Stimulated activated CD4-positive, alpha-beta T cell treated with anti-CD3 and anti-CD28 coated beads, Interleukin-1b, Interleukin-23, amount 100 ng/mL, for 48 hours (primary cell): ENCODE results near the gene ARL6IP1.
"Not testable (repeated sequence)": the region's sequence is repeated elsewhere in the genome, so short reads cannot be mapped to it uniquely, and the experiment has no call there.

Source experiments
- DNase-seq: peaks from one replicate; pipeline ENCODE4 v3.0.0-alpha.2; 2020

Gene ARL6IP1

DNA sequence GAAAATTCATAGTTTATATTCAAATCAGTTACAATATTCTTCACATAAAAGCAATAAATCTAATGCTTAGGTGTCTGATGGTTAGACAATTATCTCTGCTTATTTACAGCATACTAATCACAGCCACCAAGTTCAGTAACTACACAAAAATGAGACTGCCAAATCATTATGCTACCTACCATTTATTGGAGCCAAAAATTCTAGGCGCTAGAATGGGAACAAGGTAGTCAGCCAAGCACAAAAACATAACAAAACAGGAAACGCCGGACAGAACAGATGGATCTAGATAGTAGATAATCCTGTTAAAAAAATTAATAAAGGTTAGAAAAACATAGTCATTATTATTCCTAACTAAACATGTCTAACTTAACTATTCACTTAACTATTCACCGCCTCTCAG lies 3.6 kb downstream of the ARL6IP1 start:
- DNase-seq, result no peak

DNA sequence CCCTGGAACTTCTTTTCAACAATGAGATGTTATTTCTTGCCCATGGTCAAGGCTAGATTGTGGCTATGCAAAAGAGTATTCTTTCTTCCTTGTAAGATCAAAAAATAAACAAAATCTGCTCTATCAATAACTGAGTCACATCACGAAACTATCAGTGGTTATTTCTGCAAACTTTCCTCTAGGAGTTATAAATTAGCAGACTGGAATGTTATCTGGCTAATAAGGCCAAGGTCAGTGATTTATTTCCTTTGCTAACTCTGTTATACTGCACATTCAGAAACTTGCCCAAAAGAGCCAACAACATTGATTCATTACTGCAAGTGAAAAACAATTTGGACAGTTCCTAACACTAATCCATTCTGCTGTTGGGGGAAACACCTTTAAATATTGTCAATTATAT lies 5.0 kb downstream of the ARL6IP1 start:
- DNase-seq, result no peak

DNA sequence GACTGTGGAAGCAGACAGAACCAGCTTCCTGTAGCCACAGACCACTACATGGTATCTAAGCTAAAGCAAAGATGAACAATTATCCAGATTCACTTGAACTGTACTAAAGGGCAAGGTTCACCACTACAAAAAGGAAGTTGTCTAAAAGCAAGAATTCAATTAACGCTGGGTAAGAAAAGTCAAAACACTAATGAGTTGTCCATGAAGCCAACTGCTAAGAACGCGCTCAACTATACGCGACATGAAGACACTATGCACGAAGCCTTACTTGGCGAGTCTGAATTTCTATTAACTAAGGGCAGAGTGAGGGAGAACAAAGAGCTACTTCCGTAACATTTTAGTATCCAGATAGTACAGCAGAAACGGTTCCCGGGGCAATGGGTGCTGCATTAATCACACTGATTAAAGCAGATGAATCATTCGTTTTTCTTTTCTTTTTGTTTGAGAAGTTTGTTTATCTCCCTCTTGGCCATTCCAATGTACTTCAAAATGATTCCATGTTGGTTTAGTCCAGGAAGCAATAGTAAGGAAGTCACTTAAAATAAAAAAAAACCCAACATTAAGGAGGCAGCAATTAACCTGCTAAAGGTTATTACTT lies 8.4 kb downstream of the ARL6IP1 start:
- no peak for DNase-seq

DNA sequence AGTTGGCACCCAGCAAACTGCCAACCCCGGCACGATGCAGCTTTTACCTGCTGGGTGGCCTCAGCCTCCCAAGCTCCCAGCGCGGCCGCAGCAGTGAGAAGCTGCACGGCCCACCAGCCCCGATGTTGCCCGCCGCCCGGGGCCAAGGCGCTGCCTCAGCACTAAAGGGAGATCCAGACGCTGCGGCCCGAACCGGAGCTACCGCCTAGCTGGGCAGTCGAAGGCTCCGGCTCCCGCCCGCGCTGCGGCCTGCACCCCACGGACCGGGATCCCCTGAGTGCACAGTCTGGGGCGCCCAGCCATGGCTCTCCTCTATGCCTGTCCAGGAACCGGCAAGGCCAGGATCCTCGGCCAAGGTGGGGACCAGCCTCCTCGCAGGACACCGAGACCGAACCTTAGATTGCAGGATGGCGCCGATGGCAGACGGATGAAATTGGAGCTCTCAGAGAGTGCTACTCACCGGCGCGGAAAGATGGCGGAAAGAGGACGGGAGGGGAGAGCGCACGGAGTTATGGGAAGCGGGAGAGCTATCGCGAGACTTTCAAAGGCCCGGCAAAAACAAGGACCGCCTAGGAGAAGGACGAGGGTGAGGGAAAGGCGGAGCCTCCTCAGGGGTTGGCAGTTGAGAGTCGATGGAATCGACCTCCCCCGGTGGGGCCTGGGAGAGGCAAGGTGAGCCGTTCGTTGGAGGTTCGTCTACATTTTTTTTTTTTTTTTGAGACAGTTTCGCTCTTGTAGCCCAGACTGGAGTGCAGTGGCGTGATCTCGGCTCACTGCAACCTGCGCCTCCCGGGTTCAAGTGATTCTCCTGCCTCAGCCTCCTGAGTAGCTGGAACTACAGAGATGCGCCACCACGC lies 11.3 kb downstream of the ARL6IP1 start, which contains the start of gene RPS15A:
Gene RPS15A, minus strand, starts transcription at position 485 of the 857 bp plus-strand sequence. CDS start 1,221 bp downstream, outside the sequence.
- peak; percentile 96 for DNase-seq

GRCh38 chr16:18789515-18789849 lies 11.9 kb downstream of the ARL6IP1 start:
- DNase-seq, result no peak

DNA sequence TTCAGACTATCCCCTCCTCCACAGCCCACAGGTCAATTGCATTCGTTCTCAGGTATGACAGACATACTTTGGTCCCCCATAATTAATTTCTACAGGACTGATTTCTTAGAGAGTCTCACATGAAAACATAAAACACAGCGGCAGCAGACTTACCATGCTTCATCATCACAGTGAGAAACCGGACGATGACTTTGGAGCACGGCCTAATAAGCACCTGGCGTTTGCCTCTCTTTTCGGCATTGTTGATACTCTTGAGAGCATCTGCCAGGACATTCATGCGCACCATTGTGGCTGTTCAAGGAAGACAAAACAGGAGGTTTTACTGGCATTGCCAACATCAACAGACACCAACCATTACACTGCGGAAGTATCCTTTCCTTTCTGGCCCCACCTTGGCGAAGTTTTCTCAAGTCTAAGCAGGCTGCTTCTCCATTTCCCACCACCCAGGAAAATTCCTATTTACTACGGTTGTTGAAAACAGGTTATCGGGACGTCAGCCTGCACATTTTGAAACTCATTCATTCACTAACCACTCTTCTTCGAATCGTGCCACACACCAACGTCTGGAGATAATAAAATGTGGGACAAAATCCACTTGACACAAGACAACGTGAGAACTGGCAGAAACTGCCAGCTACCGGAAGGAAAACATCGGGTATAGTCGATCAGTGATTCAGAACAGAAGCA lies 12.4 kb downstream of the ARL6IP1 start:
- DNase-seq, result no peak

GRCh38 chr16:18784917-18785623 lies 16.3 kb downstream of the ARL6IP1 start:
- DNase-seq, result no peak

DNA sequence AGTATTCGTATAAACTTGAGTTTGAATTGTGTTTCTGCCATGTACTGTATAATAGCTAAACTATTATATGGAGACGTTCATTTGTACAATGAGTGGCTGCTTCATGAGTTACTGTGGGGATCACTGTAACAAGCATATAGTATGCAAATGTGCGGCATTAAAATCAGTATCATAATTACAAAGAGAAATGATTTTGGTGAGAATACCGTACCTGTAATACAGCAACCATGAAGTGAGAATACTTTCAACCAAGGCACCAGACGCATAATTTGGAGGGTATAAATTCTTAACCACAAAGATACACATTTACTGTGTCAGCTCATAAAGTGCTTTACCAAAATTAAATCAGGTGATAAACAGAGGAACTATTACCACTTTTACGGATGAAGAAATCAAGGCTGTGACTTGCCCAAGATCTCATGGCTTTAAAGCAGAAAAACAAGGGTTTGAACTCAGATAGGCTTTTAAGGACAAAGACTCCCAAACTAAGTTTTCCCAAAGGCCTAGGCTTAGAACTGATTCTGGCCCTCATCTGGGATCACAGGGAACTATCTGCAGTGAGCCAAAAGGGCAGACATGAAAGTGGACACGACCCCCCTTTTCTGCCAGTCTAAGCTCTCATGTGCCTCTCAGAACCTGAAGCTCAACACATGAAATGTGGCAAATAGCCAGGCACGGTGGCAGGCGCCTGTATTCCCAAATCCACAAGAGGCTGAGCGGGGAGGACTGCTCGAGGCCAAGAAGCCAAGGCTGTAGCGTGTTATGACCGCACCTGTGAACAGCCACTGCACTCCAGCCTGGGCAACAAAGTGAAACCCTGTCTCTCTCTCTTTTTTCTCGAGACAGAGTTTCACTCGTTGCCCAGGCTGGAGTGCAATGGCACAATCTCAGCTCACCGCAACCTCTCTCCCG lies 17.7 kb downstream of the ARL6IP1 start:
- no peak for DNase-seq

DNA sequence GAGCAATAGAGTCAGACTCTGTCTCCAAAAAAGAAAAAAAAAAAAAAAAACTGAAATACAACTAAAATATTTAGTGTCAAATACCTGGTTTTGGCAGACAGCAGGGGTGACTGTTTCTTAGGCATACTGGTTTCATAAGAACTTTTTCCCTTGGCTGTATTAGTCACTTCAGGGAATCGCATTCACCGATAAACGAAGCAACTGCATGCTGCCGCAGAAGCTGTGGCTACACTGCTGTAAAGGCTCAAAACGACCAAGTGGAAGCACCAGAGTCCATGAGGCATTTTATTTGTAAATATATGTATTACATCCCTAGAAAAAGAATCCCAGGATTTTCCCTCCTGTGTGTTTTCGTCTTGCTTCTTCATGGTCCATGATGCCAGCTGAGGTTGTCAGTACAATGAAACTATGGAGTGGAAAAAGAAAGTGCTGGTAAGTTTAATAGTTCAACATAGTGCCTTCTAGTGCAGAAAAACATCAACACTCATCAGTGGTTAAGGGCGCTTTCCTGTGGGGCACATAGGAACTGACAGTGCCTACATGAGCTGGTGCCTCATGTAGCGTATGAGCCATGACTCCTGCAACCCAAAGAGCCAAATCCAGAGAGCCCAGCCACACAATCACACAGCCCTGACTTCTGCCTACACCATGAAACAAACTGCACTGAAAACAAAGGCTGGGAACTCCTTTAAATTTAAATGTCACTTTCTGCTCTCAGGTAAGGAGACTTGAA lies 18.5 kb downstream of the ARL6IP1 start:
- DNase-seq, result peak; percentile 45

GRCh38 chr16:18781232-18781631 lies 20.1 kb downstream of the ARL6IP1 start:
- DNase-seq, result not testable (repeated sequence)

GRCh38 chr16:18780460-18781026 lies 20.8 kb downstream of the ARL6IP1 start:
- not testable (repeated sequence) for DNase-seq

GRCh38 chr16:18777664-18778063 lies 23.7 kb downstream of the ARL6IP1 start:
- not testable (repeated sequence) for DNase-seq

GRCh38 chr16:18776334-18776733 lies 25.0 kb downstream of the ARL6IP1 start:
- not testable (repeated sequence) for DNase-seq

DNA sequence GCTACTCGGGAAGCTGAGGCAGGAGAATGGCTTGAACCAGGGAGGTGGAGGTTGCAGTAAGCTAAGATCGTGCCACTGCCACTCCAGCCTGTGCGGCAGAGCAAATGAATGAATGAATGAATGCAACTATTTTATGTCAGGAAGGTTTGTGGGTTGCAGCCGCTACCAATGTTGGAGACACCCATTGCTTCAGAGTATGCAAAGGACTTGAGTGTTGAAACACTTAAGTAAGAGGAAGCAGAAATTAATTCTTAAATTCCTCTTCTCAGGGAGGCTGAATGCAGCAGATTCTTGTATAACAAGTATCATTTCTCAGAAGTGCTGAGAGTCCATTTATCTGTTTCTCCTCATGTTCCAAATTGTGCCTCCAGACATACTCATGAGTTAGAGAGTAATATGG lies 26.7 kb downstream of the ARL6IP1 start:
- not testable (repeated sequence) for DNase-seq

- not testable (repeated sequence) for DNase-seq
Measured at GRCh38 chr16:18772171-18772570, 29.2 kb downstream of the ARL6IP1 start.

DNA sequence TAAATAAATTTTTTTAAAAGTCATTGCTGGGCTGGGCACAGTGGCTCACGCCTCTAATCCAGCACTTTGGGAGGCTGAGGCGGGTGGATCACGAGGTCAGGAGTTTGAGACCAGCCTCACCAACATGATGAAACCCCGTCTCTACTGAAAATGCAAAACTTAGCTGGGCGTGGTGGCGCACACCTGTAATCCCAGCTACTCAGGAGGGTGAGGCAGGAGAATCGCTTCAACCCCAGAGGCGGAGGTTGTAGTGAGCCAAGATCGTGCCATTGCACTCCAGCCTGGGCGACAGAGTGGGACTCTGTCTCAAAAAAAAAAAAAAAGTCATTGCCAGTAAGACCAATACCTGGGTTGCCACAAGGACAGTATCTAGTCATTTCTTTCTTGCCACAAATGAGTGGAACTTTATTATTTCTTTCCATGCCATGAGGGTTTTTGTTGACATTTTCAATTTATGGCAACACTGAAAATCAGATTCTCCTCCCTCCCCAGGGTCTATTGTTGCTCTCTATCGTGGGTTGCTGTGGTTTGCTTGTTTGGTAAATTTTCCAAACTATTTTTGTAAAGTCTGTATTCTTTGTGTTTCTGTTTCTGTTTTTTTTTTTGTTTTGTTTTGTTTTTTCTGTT lies 30.9 kb downstream of the ARL6IP1 start:
- not testable (repeated sequence) for DNase-seq

DNA sequence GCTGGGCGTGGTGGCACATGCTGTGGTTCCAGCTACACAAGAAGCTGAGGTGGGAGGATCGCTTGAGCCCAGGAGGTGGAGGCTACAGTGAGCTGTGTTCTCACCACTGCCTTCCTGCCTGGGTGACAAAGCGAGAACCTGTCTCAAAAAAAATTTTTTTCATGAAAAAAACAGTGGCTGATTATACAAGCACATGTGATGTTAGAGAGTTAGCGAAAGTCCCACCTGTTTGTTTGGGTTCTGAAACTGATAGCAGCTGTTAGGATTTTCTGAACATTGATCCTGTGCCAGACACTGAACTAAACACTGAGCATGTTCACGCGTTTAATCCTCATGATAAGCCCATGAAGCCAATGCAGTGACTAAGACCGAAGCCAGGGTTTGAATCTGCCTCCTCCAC lies 34.1 kb downstream of the ARL6IP1 start:
- peak; percentile 21 for DNase-seq

DNA sequence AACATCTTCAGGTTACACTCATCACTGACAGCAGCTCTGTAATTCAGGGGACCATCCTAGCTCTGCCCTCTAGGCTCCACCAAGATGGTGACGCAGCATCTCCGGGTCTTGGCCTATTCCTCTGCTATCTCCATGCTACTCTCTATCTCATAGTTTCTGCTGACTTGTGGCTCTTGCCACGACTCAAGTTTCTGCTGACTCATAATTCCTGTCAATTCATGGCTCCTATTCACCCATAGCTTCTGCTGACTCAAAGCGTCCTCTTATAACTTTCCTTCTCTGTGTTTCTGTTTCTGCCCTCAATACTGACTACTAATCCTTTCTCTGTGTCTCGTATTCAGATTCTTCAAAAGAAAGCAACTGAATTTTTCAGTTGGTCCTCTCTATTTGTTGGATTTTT lies 38.6 kb downstream of the ARL6IP1 start:
- not testable (repeated sequence) for DNase-seq

DNA sequence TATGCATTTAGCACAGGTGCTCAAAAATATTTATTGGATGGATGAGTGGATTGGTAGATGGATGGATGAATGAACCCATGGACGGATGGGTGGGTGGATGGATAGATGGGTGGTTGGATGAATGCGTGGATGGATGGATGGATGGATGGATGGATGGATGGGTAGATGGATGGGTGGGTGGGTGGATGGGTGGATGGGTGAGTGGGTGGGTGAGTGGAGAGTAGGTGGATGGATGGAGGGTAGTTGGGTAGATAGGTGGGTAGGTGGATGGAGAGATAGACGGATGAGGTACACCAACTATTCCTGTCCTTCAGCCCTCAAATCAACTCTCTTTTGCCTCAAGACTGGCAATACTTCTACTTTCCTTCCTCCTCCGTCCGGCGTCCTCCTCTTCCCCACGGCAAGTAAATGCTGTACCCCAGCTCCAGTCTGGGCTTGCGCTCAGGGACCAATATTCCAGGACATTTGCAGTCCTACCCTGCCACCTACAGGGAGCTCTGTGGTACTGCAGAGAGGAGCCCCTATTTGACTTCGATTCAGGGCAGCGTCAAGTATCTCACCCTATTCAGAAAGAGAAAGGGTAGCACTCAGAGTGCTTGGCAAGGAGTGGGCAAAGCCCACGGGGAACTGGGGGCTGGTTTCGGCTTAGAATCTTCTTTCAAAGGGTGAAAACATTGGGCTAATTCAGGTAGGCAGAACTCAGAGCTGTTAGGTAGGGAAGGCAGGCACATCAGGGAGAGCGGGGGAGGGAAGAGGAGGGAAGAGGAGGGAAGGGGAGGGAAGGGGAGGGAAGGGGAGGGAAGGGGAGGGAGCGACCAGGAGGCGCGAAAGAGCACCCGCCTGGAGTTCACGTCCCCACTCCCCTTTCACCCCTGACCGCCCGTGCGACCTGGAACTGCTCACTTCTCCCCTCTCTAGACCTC lies 41.5 kb downstream of the ARL6IP1 start:
- DNase-seq, result peak; percentile 51
